ENCODE results near the gene KAT6B.

The KAT6B gene

DNA sequence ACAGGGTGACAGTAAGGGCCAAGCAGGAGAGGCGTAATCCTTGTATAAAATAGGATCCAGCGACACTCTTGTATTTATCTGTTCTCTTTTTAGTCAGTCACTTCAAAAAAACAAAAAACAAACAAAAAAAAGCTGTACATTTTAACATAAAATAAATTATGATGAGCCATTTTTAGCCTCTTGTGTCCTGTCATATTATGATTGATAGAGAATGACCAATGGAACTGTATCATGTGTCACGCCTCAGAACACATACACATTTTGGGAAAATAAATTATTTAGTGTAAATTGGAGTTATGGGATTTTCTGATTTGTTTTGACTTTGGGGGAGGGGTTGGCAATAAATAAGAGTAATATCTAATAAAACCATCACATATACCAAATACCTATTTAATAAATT lies 205.7 kb downstream of the KAT6B start:
- TF ChIP-seq, protein P1, sequence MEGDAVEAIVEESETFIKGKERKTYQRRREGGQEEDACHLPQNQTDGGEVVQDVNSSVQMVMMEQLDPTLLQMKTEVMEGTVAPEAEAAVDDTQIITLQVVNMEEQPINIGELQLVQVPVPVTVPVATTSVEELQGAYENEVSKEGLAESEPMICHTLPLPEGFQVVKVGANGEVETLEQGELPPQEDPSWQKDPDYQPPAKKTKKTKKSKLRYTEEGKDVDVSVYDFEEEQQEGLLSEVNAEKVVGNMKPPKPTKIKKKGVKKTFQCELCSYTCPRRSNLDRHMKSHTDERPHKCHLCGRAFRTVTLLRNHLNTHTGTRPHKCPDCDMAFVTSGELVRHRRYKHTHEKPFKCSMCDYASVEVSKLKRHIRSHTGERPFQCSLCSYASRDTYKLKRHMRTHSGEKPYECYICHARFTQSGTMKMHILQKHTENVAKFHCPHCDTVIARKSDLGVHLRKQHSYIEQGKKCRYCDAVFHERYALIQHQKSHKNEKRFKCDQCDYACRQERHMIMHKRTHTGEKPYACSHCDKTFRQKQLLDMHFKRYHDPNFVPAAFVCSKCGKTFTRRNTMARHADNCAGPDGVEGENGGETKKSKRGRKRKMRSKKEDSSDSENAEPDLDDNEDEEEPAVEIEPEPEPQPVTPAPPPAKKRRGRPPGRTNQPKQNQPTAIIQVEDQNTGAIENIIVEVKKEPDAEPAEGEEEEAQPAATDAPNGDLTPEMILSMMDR (IDR thresholded peaks at IDR 0.05; ENCODE audit: extremely low read depth, insufficient read depth, missing control alignments): no peak
- in situ Hi-C loops (cut with MboI; ENCODE audit: low pct_unique_long_range_greater_than_20kb, low sequenced_read_pairs, unreplicated experiment): no loop called here
- DNase-seq (ENCODE audit: low spot score): no peak

DNA sequence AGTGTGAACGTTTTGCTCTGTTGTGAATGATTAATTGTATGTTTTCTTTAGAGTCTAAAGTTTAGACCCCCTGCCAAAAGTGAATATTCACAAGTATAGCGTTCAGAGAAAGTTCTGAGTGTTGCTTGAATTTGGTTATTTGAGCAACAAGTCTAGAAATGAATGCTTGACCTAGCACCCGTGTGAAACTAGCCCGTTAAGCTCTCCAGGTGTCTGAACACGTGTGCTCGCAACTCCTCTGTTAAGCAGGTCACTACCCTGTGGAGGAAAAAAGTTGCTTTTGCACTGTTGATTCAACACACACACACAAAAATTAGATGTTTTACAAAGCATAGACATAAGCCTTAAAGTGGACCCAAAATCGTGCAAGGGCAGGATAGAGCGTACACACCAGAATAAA lies 206.4 kb downstream of the KAT6B start:
- DNase-seq (ENCODE audit: low spot score): no peak
- in situ Hi-C loops (cut with MboI; ENCODE audit: low pct_unique_long_range_greater_than_20kb, low sequenced_read_pairs, unreplicated experiment): no loop called here
- TF ChIP-seq, protein P1 (IDR thresholded peaks at IDR 0.05; ENCODE audit: extremely low read depth, insufficient read depth, missing control alignments): no peak

DNA sequence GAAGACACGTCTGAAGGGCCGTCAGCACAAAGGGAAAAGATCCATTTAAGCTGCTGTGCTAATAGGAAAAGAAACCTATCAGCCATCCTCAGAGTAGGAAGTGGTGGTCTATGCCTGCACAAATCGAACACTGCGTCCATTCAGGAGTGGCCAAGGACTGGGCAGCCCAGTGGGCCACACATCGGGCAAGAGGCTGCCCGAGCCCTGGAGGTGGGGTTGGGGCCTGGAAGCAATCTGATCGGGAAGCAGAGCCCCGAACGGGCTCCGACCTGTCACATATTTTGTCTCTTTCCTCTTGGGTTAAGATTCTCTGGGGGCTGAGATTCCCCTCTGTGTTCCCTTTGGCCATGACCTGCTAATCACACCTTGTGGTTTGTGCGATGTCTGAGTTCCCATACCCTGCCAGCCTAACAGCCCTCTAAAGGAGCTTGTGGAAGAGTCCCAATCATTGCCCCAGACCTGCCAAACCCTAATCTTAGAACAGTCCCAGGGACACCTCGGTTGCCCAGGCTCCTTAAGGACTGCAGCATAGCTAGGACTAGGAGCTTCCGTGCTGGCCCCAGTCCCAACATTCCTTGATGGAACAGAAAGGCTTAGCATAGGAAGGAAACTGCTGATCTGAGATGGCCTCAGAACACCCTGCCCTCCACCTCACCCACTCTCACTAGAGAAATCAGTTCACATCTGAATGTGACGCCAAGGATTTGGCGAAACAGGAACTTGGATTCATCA lies 207.2 kb downstream of the KAT6B start:
- no peak for DNase-seq (ENCODE audit: low spot score)
- TF ChIP-seq, protein P1 (IDR thresholded peaks at IDR 0.05; ENCODE audit: extremely low read depth, insufficient read depth, missing control alignments): no peak
- in situ Hi-C loops (cut with MboI; ENCODE audit: low pct_unique_long_range_greater_than_20kb, low sequenced_read_pairs, unreplicated experiment): no loop called here

DNA sequence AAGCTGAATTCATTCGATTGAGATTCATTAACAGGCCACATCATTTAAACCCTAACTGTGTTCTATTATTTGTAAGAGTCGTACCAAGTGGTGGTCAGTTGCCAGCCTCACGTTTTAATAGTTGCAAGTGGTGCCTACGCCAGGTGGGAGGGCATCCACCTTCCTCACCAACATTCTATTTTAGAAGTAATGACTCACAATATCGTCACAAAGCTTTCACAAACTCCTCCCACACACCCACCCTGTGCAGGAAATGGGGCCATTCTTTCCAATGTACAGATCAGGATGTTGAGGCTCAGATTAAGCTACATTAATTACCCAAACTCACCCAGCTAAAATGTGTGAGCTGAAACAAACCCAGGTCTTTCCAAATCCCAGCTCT lies 207.7 kb downstream of the KAT6B start:
- no peak for DNase-seq (ENCODE audit: low spot score)
- TF ChIP-seq, protein P1 (IDR thresholded peaks at IDR 0.05; ENCODE audit: extremely low read depth, insufficient read depth, missing control alignments): no peak
- in situ Hi-C loops (cut with MboI; ENCODE audit: low pct_unique_long_range_greater_than_20kb, low sequenced_read_pairs, unreplicated experiment): no loop called here

DNA sequence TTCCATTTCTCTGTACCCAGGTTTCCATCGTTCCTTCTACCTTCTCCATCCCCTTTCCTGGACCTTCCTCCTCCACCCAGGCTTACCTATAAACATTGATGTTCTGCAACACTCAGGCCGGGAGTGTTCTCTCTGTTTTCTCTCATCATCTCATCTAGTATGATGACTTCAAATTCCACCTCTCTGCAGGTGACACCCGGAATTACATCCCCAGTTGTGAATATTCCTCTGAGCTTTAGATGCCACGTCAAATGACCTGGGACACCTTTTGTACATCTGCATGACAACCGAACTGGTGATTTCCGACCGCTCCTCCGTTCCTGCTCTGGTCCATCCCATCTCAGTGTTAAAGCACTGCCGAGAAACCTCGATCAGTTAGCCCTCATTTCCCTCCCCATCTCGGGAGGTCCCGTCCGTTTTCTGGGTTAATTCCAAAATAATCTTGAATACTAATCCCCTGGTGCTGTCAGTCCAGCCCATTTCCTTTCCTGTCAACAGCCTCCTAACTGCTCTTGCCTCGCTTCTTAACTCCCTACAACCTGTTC lies 208.4 kb downstream of the KAT6B start:
- DNase-seq (ENCODE audit: low spot score): no peak
- TF ChIP-seq, protein P1 (IDR thresholded peaks at IDR 0.05; ENCODE audit: extremely low read depth, insufficient read depth, missing control alignments): no peak
- in situ Hi-C loops (cut with MboI; ENCODE audit: low pct_unique_long_range_greater_than_20kb, low sequenced_read_pairs, unreplicated experiment): no loop called here

DNA sequence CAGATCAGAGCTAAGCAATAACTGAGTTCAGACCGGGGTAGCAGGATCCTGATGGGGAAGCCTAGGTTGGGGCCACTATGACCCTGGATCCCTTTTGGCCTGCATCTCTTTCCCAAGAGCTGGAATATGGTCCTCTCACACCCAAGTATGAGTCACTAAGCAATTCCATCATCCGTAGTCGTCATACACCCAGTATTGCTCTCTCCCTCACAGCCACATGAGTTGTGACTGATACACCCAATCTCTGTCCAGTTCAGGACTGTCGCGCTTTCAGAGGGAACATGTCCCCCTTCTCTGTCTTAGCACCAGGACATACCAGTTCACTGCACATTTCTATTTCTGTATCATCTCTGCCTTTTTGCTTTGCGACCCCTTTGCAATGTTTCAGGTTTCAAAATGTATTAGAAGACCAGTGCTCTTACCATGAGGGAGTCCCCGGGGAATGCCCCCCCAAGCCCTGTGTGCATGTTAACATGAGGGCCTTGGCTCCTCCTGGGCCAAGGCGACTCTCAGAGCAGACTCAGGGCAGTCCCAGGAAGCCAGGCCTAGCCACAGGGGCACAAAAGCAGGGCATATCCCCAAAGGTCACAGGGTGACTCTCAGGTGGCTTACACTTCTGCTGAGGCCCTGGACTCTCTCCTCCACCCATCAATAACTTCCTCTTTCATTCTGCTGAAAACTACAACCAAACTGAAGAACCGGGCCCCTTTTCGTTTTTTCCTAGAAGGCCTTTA lies 209.7 kb downstream of the KAT6B start:
- in situ Hi-C loops (cut with MboI; ENCODE audit: low pct_unique_long_range_greater_than_20kb, low sequenced_read_pairs, unreplicated experiment): no loop called here
- DNase-seq (ENCODE audit: low spot score): peak; percentile 73
- TF ChIP-seq, protein P1 (IDR thresholded peaks at IDR 0.05; ENCODE audit: extremely low read depth, insufficient read depth, missing control alignments): no peak
